ENCODE data around the gene MAD1L1.

DNA sequence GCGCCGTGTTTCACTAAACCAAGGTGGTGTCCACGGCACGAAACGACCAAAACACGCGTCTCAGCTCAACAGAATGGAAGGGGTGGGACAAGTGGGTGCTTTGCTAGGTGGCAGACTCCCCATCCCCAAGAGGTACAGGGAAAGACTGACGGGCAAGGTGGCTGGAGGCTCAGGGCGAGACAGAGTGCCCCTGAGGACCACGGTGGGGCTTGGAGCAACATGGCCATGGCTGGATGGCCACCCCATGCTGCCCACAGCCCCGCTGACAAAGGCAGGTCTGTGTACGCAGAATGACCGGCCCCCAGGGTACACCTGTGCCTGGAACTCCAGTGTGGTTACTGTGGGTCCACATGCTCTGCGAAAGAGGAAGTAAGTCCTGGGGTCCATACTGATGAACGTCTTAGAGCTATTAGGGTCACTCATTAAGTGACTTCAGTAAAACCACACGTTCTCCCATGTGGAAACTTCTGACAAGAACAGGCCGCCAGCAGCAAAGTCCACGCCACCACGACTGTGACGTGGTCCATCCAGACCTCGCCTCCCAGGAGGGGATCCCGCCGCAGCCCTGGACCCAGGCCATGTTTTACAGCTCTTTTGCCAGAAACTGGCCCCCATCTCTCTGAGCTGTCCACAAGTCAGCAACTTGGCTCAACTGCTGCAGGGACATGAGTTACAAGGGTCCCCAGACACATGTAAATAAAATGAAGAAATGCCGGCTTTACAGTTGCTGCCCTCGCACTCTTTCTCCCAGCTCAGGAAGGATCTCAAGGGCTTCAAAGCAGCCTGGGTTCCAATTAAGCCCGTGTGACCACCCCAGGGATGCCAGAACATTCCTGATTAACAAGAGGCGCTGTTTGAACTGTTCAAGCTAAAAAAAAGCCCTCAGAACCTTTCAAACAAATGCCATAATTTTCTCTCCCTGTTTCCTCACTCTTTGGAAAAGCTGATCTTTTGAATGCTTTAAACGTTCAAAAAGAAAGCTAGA is 66.8 kb downstream of the MAD1L1 start:
- TF ChIP-seq, protein P1, sequence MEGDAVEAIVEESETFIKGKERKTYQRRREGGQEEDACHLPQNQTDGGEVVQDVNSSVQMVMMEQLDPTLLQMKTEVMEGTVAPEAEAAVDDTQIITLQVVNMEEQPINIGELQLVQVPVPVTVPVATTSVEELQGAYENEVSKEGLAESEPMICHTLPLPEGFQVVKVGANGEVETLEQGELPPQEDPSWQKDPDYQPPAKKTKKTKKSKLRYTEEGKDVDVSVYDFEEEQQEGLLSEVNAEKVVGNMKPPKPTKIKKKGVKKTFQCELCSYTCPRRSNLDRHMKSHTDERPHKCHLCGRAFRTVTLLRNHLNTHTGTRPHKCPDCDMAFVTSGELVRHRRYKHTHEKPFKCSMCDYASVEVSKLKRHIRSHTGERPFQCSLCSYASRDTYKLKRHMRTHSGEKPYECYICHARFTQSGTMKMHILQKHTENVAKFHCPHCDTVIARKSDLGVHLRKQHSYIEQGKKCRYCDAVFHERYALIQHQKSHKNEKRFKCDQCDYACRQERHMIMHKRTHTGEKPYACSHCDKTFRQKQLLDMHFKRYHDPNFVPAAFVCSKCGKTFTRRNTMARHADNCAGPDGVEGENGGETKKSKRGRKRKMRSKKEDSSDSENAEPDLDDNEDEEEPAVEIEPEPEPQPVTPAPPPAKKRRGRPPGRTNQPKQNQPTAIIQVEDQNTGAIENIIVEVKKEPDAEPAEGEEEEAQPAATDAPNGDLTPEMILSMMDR (IDR thresholded peaks at IDR 0.05; ENCODE audit: insufficient read depth, low read depth, low read length), result no peak
- TF ChIP-seq EZH2 (IDR thresholded peaks at IDR 0.05; ENCODE audit: insufficient read depth, low read length), result no peak
